ENCODE results near the gene CHIC1. TPM values are rescaled to one million over a fixed set of nuclear protein-coding genes. Genes with fewer than 3 reads are reported as not detected.
"Not testable (repeated sequence)": the region's sequence is repeated elsewhere in the genome, so short reads cannot be mapped to it uniquely, and the experiment has no call there.

Gene CHIC1
- total RNA-seq, result 1 to 10 TPM; 1.8 to 6.6 (median 4.8) TPM

- Histone ChIP-seq H3K9me3 (no peaks in the 10 kb centered on the region), H3K27ac (peak within 1 kb of the TSS; percentile 39 to 74 (median 70)), H3K27me3 (no peaks in the 10 kb centered on the region), H3K36me3 (no peaks in the 10 kb centered on the region), H3K4me3 (peak within 1 kb of the TSS; percentile 52 to 66 (median 62)), H3K4me1 (no peaks in the 10 kb centered on the region)
- DNase-seq (peak; percentile 4 to 30), ATAC-seq (peak; percentile 58 to 74)
- TF ChIP-seq CTCF (IDR thresholded peaks at IDR 0.05 in 4 of 5, conservative IDR thresholded peaks at IDR 0.05 in 1 of 5), result no peak
- no peak for TF ChIP-seq POLR2A (IDR thresholded peaks at IDR 0.05)
- in situ Hi-C loops (cut with MboI; ENCODE audit: low sequenced_read_pairs in 4 of 4), result no loop called here
- intact Hi-C loops (cut with DNase I; ENCODE audit: low total_unique reads), result no loop called here
These were observed at the start of gene CHIC1 for GRCh38 chrX:73562984-73563737. CHIC1 (plus strand) TSS chrX:73563197; CDS start chrX:73563285, 88 bp downstream.

GRCh38 chrX:73522823-73523222 is 40.2 kb upstream of the CHIC1 start:
- ATAC-seq; DNase-seq; H3K4me1 ChIP-seq; intact Hi-C loops (cut with DNase I; ENCODE audit: low total_unique reads); H3K4me3 ChIP-seq; H3K36me3 ChIP-seq; H3K27me3 ChIP-seq; H3K27ac ChIP-seq; H3K9me3 ChIP-seq; in situ Hi-C loops (cut with MboI; ENCODE audit: low sequenced_read_pairs in 4 of 4): not testable (repeated sequence)

- no peak overlapping the region for H3K4me3 ChIP-seq
- H3K36me3 ChIP-seq, result no peaks in the 10 kb centered on the region
- in situ Hi-C loops (cut with MboI; ENCODE audit: low sequenced_read_pairs in 4 of 4) (no loop called here), intact Hi-C loops (cut with DNase I; ENCODE audit: low total_unique reads) (no loop called here)
- no peaks in the 10 kb centered on the region for H3K27me3 ChIP-seq
- DNase-seq, result no peak
- TF ChIP-seq POLR2A (IDR thresholded peaks at IDR 0.05) (no peak), CTCF (IDR thresholded peaks at IDR 0.05 in 4 of 5, conservative IDR thresholded peaks at IDR 0.05 in 1 of 5) (no peak)
- no peak overlapping the region for H3K27ac ChIP-seq
- no peaks in the 10 kb centered on the region for H3K9me3 ChIP-seq
- H3K4me1 ChIP-seq, result no peaks in the 10 kb centered on the region
- no peak for ATAC-seq
These were observed 38.1 kb upstream of the CHIC1 start for GRCh38 chrX:73524906-73525305.

GRCh38 chrX:73525928-73526690 is 36.9 kb upstream of the CHIC1 start:
- H3K27me3 ChIP-seq, result no peaks in the 10 kb centered on the region
- H3K36me3 ChIP-seq, result no peaks in the 10 kb centered on the region
- H3K4me3 ChIP-seq, result no peak overlapping the region
- in situ Hi-C loops (cut with MboI; ENCODE audit: low sequenced_read_pairs in 4 of 4), result no loop called here
- no peak for TF ChIP-seq POLR2A (IDR thresholded peaks at IDR 0.05)
- TF ChIP-seq CTCF (IDR thresholded peaks at IDR 0.05 in 4 of 5, conservative IDR thresholded peaks at IDR 0.05 in 1 of 5), result no peak
- intact Hi-C loops (cut with DNase I; ENCODE audit: low total_unique reads), result no loop called here
- H3K27ac ChIP-seq, result no peak overlapping the region
- no peaks in the 10 kb centered on the region for H3K4me1 ChIP-seq
- no peaks in the 10 kb centered on the region for H3K9me3 ChIP-seq
- no peak for ATAC-seq
- no peak for DNase-seq

GRCh38 chrX:73531655-73532054 is 31.3 kb upstream of the CHIC1 start:
- H3K27ac ChIP-seq; H3K36me3 ChIP-seq; H3K4me1 ChIP-seq; H3K27me3 ChIP-seq; H3K9me3 ChIP-seq; intact Hi-C loops (cut with DNase I; ENCODE audit: low total_unique reads); in situ Hi-C loops (cut with MboI; ENCODE audit: low sequenced_read_pairs in 4 of 4); DNase-seq; H3K4me3 ChIP-seq; ATAC-seq: not testable (repeated sequence)

Measured in gastrocnemius medialis (tissue), 4 donors.